Stimulated activated CD8-positive, alpha-beta memory T cell treated with anti-CD3 and anti-CD28 coated beads, Interleukin-15, amount 100 ng/mL, for 1 hour (primary cell): ENCODE data around the gene CFAP221.
"Not testable (repeated sequence)": the region's sequence is repeated elsewhere in the genome, so short reads cannot be mapped to it uniquely, and the experiment has no call there.

Source experiments
- DNase-seq: peaks from one replicate; pipeline ENCODE4 v3.0.0-alpha.2; 2020; ENCODE audit warnings: low read depth

The CFAP221 gene

GRCh38 chr2:119590873-119591272 is 46.6 kb downstream of the CFAP221 start:
- DNase-seq, result no peak

- no peak for DNase-seq
Measured at GRCh38 chr2:119591523-119591922, 47.3 kb downstream of the CFAP221 start.

- no peak for DNase-seq
Measured at GRCh38 chr2:119592436-119592835, 48.2 kb downstream of the CFAP221 start.

- DNase-seq, result no peak
Measured at GRCh38 chr2:119596638-119597037, 52.4 kb downstream of the CFAP221 start.

GRCh38 chr2:119598596-119599263 is 54.5 kb downstream of the CFAP221 start:
- DNase-seq, result no peak

GRCh38 chr2:119599384-119599783 is 55.1 kb downstream of the CFAP221 start:
- no peak for DNase-seq

- no peak for DNase-seq
Measured at GRCh38 chr2:119605096-119605495, 60.8 kb downstream of the CFAP221 start.

- DNase-seq, result no peak
Measured at GRCh38 chr2:119606674-119607073, 62.4 kb downstream of the CFAP221 start.

- DNase-seq, result no peak
Measured at GRCh38 chr2:119608553-119608952, 64.3 kb downstream of the CFAP221 start.

GRCh38 chr2:119609337-119609736 is 65.1 kb downstream of the CFAP221 start:
- DNase-seq, result no peak

GRCh38 chr2:119614140-119614539 is 69.9 kb downstream of the CFAP221 start:
- DNase-seq, result not testable (repeated sequence)

- DNase-seq, result no peak
Measured at GRCh38 chr2:119616421-119616820, 72.2 kb downstream of the CFAP221 start.

- no peak for DNase-seq
Measured at GRCh38 chr2:119617455-119617854, 73.2 kb downstream of the CFAP221 start.

- not testable (repeated sequence) for DNase-seq
Measured at GRCh38 chr2:119618725-119619124, 74.5 kb downstream of the CFAP221 start.

GRCh38 chr2:119625226-119625625 is 81.0 kb downstream of the CFAP221 start:
- no peak for DNase-seq

GRCh38 chr2:119629323-119629825 is 85.1 kb downstream of the CFAP221 start:
- no peak for DNase-seq

- no peak for DNase-seq
Measured at GRCh38 chr2:119630121-119630520, 85.9 kb downstream of the CFAP221 start.

GRCh38 chr2:119637371-119637770 is 93.1 kb downstream of the CFAP221 start:
- DNase-seq, result no peak

GRCh38 chr2:119638246-119638645 is 94.0 kb downstream of the CFAP221 start:
- no peak for DNase-seq

GRCh38 chr2:119638685-119639554 is 94.7 kb downstream of the CFAP221 start:
- DNase-seq, result no peak

- DNase-seq, result peak; percentile 51
Measured at GRCh38 chr2:119641562-119642258, 97.5 kb downstream of the CFAP221 start.

- no peak for DNase-seq
Measured at GRCh38 chr2:119644186-119644585, 99.9 kb downstream of the CFAP221 start.
